MM.1S (cell line): Measurements from ENCODE around the gene PYHIN1.
A peak's percentile ranks its signal among the peaks of the same experiment; 100 is the strongest.

ENCODE experiments used
- DNase-seq: peaks from one replicate; pipeline ENCODE4 v3.0.0-alpha.2; 2015
- H2AFZ ChIP-seq: fragments of 300-600 bp; sonication (generic); 2 replicates; pipeline ENCODE4 v1.6.0; 2016; ENCODE audit warnings: antibody characterized with exemption, low read length
- H3F3A ChIP-seq: fragments of 300-600 bp; sonication (generic); 2 replicates; pipeline ENCODE4 v1.6.1; 2016; ENCODE audit warnings: mild to moderate bottlenecking, antibody characterized with exemption, low read length, moderate library complexity, mixed read lengths; ENCODE audit not compliant: insufficient read depth
- H3K27ac ChIP-seq: fragments of 300-600 bp; sonication (generic); 2 replicates; pipeline ENCODE4 v1.5.1; 2016; ENCODE audit warnings: mild to moderate bottlenecking, low read length
- H3K27me3 ChIP-seq: fragments of 300-600 bp; sonication (generic); replicated peaks from 2 replicates; pipeline ENCODE4 v1.6.0; 2016; ENCODE audit warnings: low read length; ENCODE audit not compliant: insufficient read depth
- H3K36me3 ChIP-seq: fragments of 300-600 bp; sonication (generic); replicated peaks from 2 replicates; pipeline ENCODE4 v1.6.1; 2016; ENCODE audit warnings: mild to moderate bottlenecking, low read length, mixed read lengths; ENCODE audit not compliant: insufficient read depth
- H3K4me1 ChIP-seq: fragments of 300-600 bp; sonication (generic); 2 replicates; pipeline ENCODE4 v1.6.1; 2016; ENCODE audit warnings: low read length, mixed read lengths
- H3K4me2 ChIP-seq: fragments of 300-600 bp; sonication (generic); 2 replicates; pipeline ENCODE4 v1.6.0; 2016; ENCODE audit warnings: low read depth, low read length
- H3K4me3 ChIP-seq: fragments of 300-600 bp; sonication (generic); 2 replicates; pipeline ENCODE4 v1.5.1; 2016; ENCODE audit warnings: low read length, mixed read lengths
- H3K79me2 ChIP-seq: fragments of 300-600 bp; sonication (generic); 2 replicates; pipeline ENCODE4 v1.6.1; 2016; ENCODE audit warnings: mixed run types, low read length, mixed read lengths
- H3K9ac ChIP-seq: fragments of 300-600 bp; sonication (generic); 2 replicates; pipeline ENCODE4 v1.6.1; 2016; ENCODE audit warnings: low read length, mixed read lengths
- H3K9me2 ChIP-seq: fragments of 300-600 bp; sonication (generic); replicated peaks from 2 replicates; pipeline ENCODE4 v1.6.1; 2016; ENCODE audit warnings: mild to moderate bottlenecking, low read length, mixed read lengths; ENCODE audit not compliant: insufficient read depth
- H3K9me3 ChIP-seq: fragments of 300-600 bp; sonication (generic); replicated peaks from 2 replicates; pipeline ENCODE4 v1.6.1; 2016; ENCODE audit warnings: mild to moderate bottlenecking, low read length, mixed read lengths; ENCODE audit not compliant: insufficient read depth
- H4K20me1 ChIP-seq: fragments of 300-600 bp; sonication (generic); 2 replicates; pipeline ENCODE4 v1.6.1; 2016; ENCODE audit warnings: mild to moderate bottlenecking, low read length, moderate library complexity, mixed read lengths; ENCODE audit not compliant: insufficient read depth
- EZH2 ChIP-seq: fragments of 300-600 bp; sonication (generic); optimal IDR thresholded peaks from 2 replicates; pipeline ENCODE3; 2017; ENCODE audit warnings: low read depth, mild to moderate bottlenecking, antibody characterized with exemption, low read length, mixed read lengths
- EZH2phosphoT487 ChIP-seq: fragments of 300-600 bp; sonication (generic); IDR thresholded peaks from 2 replicates; pipeline ENCODE4 v1.6.1; 2018; ENCODE audit warnings: antibody characterized with exemption, low read length
- TF ChIP-seq, protein P1 (sequence below): fragments of 300-600 bp; sonication (generic); IDR thresholded peaks from 2 replicates; pipeline ENCODE4 v1.5.1; 2016; ENCODE audit warnings: antibody characterized with exemption, low read length, mixed read lengths

PYHIN1 gene

GRCh38 chr1:158992787-158993312, 61.5 kb downstream of the PYHIN1 start:
- no peak overlapping the region for H2AFZ ChIP-seq
- no peaks in the 10 kb centered on the region for H3K27me3 ChIP-seq
- no peak overlapping the region for H3K4me2 ChIP-seq
- no peaks in the 10 kb centered on the region for H3K36me3 ChIP-seq
- no peak for DNase-seq
- no peaks in the 10 kb centered on the region for H3K9me3 ChIP-seq
- H3K79me2 ChIP-seq = no peaks in the 10 kb centered on the region
- no peak overlapping the region for H3K27ac ChIP-seq
- no peaks in the 10 kb centered on the region for H3K9me2 ChIP-seq
- H3F3A ChIP-seq = peaks cover 17% of the 10 kb centered on the region
- TF ChIP-seq EZH2 (no peak), EZH2phosphoT487 (no peak)
- no peaks in the 10 kb centered on the region for H4K20me1 ChIP-seq
- peaks cover 16% of the 10 kb centered on the region for H3K4me1 ChIP-seq
- no peak overlapping the region for H3K9ac ChIP-seq
- H3K4me3 ChIP-seq = no peak overlapping the region

GRCh38 chr1:158996998-158997397, 65.6 kb downstream of the PYHIN1 start:
- Histone ChIP-seq H3K4me3 (no peak overlapping the region), H3K9me3 (no peaks in the 10 kb centered on the region), H3F3A (peaks cover 24% of the 10 kb centered on the region), H4K20me1 (no peaks in the 10 kb centered on the region), H3K79me2 (no peaks in the 10 kb centered on the region), H3K9me2 (no peaks in the 10 kb centered on the region), H3K27ac (no peak overlapping the region), H3K4me1 (peaks cover 23% of the 10 kb centered on the region), H3K36me3 (no peaks in the 10 kb centered on the region), H2AFZ (no peak overlapping the region), H3K27me3 (no peaks in the 10 kb centered on the region), H3K9ac (no peak overlapping the region), H3K4me2 (peak overlapping the region; percentile 11; the same call in 1 of the 2 replicates)
- no peak for TF ChIP-seq EZH2phosphoT487
- DNase-seq = no peak

DNA sequence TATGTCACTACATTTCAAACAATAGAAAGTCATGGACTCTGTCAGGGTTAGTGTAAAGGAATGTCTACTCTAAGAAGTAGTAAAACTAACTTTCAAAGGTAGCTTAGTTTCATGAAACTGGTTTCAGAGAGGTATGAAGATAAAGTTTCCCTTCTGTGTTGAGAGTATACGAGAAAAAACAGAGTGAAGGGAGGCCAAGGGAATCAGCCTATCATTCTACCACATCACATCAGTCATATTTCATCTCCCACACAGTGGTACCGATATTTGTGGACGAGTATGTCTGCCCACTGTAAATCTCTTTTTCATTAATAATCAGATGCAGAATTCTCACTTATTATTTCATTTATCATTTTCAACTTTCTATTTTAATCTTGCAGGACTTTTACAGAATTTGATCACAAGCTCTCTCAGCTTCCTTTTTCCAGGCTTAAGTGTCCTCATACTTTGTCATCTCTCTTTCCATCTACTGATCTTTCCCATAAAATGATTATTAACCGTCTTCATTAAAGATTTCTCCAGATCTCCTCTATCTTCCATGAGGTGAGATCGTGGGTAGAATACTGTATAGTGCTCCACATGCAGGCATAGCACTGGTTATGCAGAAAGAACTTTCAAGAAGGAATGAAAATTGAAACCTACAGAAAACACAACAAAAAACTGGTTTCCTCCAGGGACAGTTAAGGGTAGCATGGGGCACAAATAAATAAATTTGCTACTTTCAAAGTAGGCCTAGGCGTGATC, 66.9 kb downstream of the PYHIN1 start:
- Histone ChIP-seq H3K27ac (no peak overlapping the region; the same call in 1 of the 2 replicates), H3K79me2 (no peaks in the 10 kb centered on the region), H3K36me3 (no peaks in the 10 kb centered on the region), H3K27me3 (no peaks in the 10 kb centered on the region), H3K9me2 (no peaks in the 10 kb centered on the region), H3K4me3 (peak overlapping the region; percentile 26), H3K4me1 (peaks cover 23% of the 10 kb centered on the region), H3K9me3 (no peaks in the 10 kb centered on the region), H3F3A (peaks cover 24% of the 10 kb centered on the region), H3K9ac (no peak overlapping the region), H3K4me2 (peak overlapping the region; percentile 50), H4K20me1 (no peaks in the 10 kb centered on the region), H2AFZ (peak overlapping the region; percentile 29)
- no peak for TF ChIP-seq EZH2
- no peak for TF ChIP-seq EZH2phosphoT487
- TF ChIP-seq, protein P1, sequence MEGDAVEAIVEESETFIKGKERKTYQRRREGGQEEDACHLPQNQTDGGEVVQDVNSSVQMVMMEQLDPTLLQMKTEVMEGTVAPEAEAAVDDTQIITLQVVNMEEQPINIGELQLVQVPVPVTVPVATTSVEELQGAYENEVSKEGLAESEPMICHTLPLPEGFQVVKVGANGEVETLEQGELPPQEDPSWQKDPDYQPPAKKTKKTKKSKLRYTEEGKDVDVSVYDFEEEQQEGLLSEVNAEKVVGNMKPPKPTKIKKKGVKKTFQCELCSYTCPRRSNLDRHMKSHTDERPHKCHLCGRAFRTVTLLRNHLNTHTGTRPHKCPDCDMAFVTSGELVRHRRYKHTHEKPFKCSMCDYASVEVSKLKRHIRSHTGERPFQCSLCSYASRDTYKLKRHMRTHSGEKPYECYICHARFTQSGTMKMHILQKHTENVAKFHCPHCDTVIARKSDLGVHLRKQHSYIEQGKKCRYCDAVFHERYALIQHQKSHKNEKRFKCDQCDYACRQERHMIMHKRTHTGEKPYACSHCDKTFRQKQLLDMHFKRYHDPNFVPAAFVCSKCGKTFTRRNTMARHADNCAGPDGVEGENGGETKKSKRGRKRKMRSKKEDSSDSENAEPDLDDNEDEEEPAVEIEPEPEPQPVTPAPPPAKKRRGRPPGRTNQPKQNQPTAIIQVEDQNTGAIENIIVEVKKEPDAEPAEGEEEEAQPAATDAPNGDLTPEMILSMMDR = no peak
- DNase-seq = peak; percentile 45

DNA sequence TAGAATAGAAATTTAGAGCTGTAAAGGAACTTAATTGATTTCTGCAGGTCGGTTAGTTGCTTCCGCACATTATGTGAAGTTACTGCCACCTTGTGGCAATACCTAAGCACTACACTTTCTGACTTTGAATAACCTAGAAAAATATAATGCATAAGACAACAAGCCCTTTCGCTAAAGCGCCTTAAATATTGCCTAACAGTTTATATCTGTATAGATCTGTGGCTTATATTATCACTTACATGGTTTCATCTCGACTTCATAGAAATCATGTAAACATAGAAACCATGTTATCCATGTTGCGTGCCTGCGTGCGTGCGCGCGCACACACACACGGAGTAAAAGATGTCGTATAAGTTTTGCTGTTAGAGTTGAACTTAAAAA, 67.4 kb downstream of the PYHIN1 start:
- DNase-seq = peak; percentile 87
- Histone ChIP-seq H3K4me1 (peaks cover 23% of the 10 kb centered on the region), H3K27ac (no peak overlapping the region), H3K9ac (no peak overlapping the region), H3K36me3 (no peaks in the 10 kb centered on the region), H3K4me2 (peak overlapping the region; percentile 50), H2AFZ (peak overlapping the region; percentile 29), H3K27me3 (no peaks in the 10 kb centered on the region), H3K79me2 (no peaks in the 10 kb centered on the region), H3F3A (peaks cover 24% of the 10 kb centered on the region), H3K4me3 (peak overlapping the region; percentile 26), H3K9me2 (no peaks in the 10 kb centered on the region), H4K20me1 (no peaks in the 10 kb centered on the region), H3K9me3 (no peaks in the 10 kb centered on the region)
- TF ChIP-seq EZH2phosphoT487 (no peak), EZH2 (no peak)
- TF ChIP-seq, protein P1 = peak; percentile 97
